Karpas-422 (cell line): ENCODE measurements around the gene LANCL2. TPM values are rescaled to one million over a fixed set of nuclear protein-coding genes. Genes with fewer than 3 reads are reported as not detected.
"Not testable (repeated sequence)": the region's sequence is repeated elsewhere in the genome, so short reads cannot be mapped to it uniquely, and the experiment has no call there.

Experiments used
- DNase-seq: peaks from one replicate; pipeline ENCODE4 v3.0.0-alpha.2; 2015
- H2AFZ ChIP-seq: fragments of 200-600 bp; sonication (generic); 2 replicates; pipeline ENCODE4 v1.6.1; 2014; ENCODE audit warnings: antibody characterized with exemption, low read length, mixed read lengths
- H3K27ac ChIP-seq: fragments of 200-600 bp; sonication (generic); 2 replicates; pipeline ENCODE4 v1.5.1; 2014; ENCODE audit warnings: mild to moderate bottlenecking, low read length, moderate library complexity
- H3K27me3 ChIP-seq: fragments of 200-600 bp; sonication (generic); 2 replicates; pipeline ENCODE4 v1.6.1; 2014; ENCODE audit warnings: low read length, mixed read lengths
- H3K36me3 ChIP-seq: fragments of 200-600 bp; sonication (generic); 2 replicates; pipeline ENCODE4 v1.6.1; 2014; ENCODE audit warnings: low read length, mixed read lengths; ENCODE audit not compliant: insufficient read depth
- H3K4me1 ChIP-seq: fragments of 200-600 bp; sonication (generic); 2 replicates; pipeline ENCODE4 v1.6.1; 2014; ENCODE audit warnings: mild to moderate bottlenecking, low read length, mixed read lengths
- H3K4me2 ChIP-seq: fragments of 200-600 bp; sonication (generic); 2 replicates; pipeline ENCODE4 v1.6.1; 2014; ENCODE audit warnings: low read length, low read depth, mild to moderate bottlenecking; ENCODE audit not compliant: poor library complexity, severe bottlenecking
- H3K4me3 ChIP-seq: fragments of 200-600 bp; sonication (generic); 2 replicates; pipeline ENCODE4 v1.5.1; 2014; ENCODE audit warnings: mild to moderate bottlenecking, antibody characterized with exemption, low read length, mixed read lengths
- H3K79me2 ChIP-seq: fragments of 200-600 bp; sonication (generic); 2 replicates; pipeline ENCODE4 v1.6.1; 2014; ENCODE audit warnings: mild to moderate bottlenecking, low read length, mixed read lengths
- H3K9ac ChIP-seq: fragments of 200-600 bp; sonication (generic); 2 replicates; pipeline ENCODE4 v1.6.0; 2014; ENCODE audit warnings: low read length
- H3K9me2 ChIP-seq: fragments of 200-600 bp; sonication (generic), shearing (Covaris generic); replicated peaks from 2 replicates; pipeline ENCODE4 v1.6.0; 2014; ENCODE audit warnings: mild to moderate bottlenecking, low read length, moderate library complexity; ENCODE audit not compliant: insufficient read depth
- H3K9me3 ChIP-seq: fragments of 300-700, 200-600 bp; sonication (generic); 2 replicates; pipeline ENCODE4 v1.6.1; 2014; ENCODE audit warnings: low read length, mixed read lengths
- H4K20me1 ChIP-seq: fragments of 200-600 bp; sonication (generic); 2 replicates; pipeline ENCODE4 v1.6.1; 2014; ENCODE audit warnings: mild to moderate bottlenecking, antibody characterized with exemption, low read length, low read depth; ENCODE audit not compliant: insufficient read depth
- total RNA-seq: library from RNA; depleted of rRNA; stranded (reverse); fragments of >200 nt; shearing (Covaris generic); gene quantifications from 2 replicates; pipeline ENCODE4 v1.2.3, GENCODE V29; 2014; ENCODE audit warnings: low replicate concordance

Gene LANCL2
- total RNA-seq, 1 experiment from 2014 or later = 10.9 TPM

DNA sequence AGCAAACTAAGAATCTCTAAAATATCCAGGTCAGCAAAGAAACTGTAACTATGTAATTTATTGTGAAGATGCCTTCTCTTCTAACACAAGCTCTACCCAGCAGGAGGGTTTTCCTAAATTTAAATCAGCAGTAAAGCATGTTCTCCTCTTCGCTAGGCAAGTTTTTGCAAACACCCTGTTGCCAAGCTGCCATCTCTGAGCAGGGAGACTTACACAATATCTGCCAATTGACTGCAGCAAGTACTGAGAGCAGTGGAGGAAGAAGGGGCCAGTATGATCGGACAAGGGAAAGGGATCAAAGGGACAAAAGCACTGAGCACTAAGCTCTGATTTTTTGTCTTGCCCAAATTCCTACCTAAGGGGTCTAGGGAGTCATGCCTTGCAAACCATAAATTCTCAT is 16.0 kb upstream of the LANCL2 start:
- H3K27me3 ChIP-seq = no peaks in the 10 kb centered on the region
- H3K9me2 ChIP-seq = no peaks in the 10 kb centered on the region
- no peak overlapping the region for H3K4me3 ChIP-seq
- DNase-seq = no peak
- H2AFZ ChIP-seq = no peak overlapping the region
- no peaks in the 10 kb centered on the region for H3K36me3 ChIP-seq
- no peak overlapping the region for H3K27ac ChIP-seq
- no peaks in the 10 kb centered on the region for H3K9me3 ChIP-seq
- H3K79me2 ChIP-seq = no peaks in the 10 kb centered on the region
- no peak overlapping the region for H3K9ac ChIP-seq
- H3K4me2 ChIP-seq = no peak overlapping the region
- H4K20me1 ChIP-seq = no peaks in the 10 kb centered on the region
- no peaks in the 10 kb centered on the region for H3K4me1 ChIP-seq

DNA sequence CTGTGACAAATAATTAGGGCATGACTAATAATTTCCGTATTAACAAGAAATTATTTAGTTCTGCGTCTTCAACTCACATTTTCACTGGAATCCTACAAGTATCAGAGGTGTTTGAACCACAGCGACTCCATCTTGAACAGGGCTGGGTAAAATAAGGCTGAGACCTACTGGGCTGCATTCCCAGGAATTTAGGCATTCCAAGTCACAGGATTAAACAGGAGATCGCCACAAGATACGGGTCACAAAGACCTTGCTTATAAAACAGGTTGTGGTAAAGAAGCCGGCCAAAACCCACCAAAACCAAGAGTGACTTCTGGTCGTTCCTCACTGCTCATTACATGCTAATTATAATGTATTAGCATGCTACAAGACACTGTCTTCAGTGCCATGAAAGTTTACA is 14.9 kb upstream of the LANCL2 start:
- H4K20me1 ChIP-seq = no peaks in the 10 kb centered on the region
- no peak overlapping the region for H3K27ac ChIP-seq
- H3K4me3 ChIP-seq = no peak overlapping the region

DNA sequence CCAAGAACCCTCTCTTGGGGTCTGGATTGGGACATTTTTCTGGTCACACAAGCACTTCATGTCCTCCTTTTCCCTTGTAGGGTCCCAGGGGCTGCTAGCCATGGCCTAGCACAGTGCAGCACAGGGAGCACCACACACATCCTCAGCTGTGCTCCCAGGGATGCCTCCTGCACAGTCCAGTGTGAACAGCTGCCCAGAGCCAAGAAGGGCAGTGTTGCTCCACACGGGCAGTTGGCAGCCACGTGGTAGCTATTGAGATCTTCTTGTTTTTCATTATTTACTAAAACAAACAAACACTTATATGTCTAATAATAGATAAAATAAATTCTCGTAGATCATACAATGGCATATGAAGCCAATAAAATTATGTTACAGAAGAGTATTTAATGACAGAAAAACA is 13.9 kb upstream of the LANCL2 start:
- no peaks in the 10 kb centered on the region for H3K27me3 ChIP-seq
- no peaks in the 10 kb centered on the region for H3K9me3 ChIP-seq
- H2AFZ ChIP-seq = no peak overlapping the region
- H3K79me2 ChIP-seq = no peaks in the 10 kb centered on the region
- no peak for DNase-seq
- no peaks in the 10 kb centered on the region for H3K36me3 ChIP-seq
- H4K20me1 ChIP-seq = no peaks in the 10 kb centered on the region
- no peak overlapping the region for H3K4me3 ChIP-seq
- no peak overlapping the region for H3K4me2 ChIP-seq
- H3K27ac ChIP-seq = no peak overlapping the region
- H3K9ac ChIP-seq = no peak overlapping the region
- H3K4me1 ChIP-seq = no peaks in the 10 kb centered on the region
- no peaks in the 10 kb centered on the region for H3K9me2 ChIP-seq

More for the DNA sequence above, 14.9 kb upstream of the LANCL2 start:
- Histone ChIP-seq H3K27me3 (no peaks in the 10 kb centered on the region), H3K9me3 (no peaks in the 10 kb centered on the region), H3K36me3 (no peaks in the 10 kb centered on the region), H3K4me1 (no peaks in the 10 kb centered on the region), H2AFZ (no peak overlapping the region), H3K9me2 (no peaks in the 10 kb centered on the region), H3K9ac (no peak overlapping the region), H3K4me2 (no peak overlapping the region), H3K79me2 (no peaks in the 10 kb centered on the region)
- DNase-seq = no peak

DNA sequence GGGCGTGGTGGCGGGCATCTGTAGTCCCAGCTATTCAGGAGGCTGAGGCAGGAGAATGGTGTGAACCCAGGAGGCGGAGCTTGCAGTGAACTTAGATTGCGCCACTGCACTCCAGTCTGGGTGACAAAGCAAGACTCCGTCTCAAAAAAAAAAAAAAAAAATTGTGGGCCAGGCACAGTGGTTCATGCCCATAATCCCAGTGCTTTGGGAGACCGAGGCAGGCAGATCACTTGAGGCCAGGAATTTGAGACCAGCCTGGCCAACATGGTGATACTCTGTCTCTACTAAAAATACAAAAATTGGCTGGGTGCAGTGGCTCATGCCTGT is 12.2 kb upstream of the LANCL2 start:
- H3K27ac ChIP-seq, H2AFZ ChIP-seq, DNase-seq: not testable (repeated sequence)

DNA sequence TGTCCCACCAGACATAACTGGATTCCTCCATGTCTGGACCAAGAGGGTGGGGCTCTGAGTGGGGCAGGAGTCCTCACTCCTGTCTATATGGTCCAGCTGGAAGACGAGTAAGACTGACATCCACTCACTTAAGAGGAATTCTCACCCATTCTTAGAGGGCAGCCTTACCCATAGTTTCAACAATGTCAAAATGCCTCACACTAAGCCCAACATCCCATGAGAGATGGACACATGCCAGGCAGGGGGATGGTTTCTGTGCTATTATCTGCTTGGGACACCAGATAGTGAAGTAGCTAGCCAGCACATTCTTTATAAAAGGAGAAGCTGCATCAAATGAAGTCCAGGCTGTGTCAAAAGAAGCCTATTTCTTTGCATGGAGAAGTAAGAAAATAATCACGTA is 4.7 kb upstream of the LANCL2 start:
- Histone ChIP-seq H3K4me2 (no peak overlapping the region), H4K20me1 (no peaks in the 10 kb centered on the region), H3K9me2 (no peaks in the 10 kb centered on the region), H3K36me3 (no peaks in the 10 kb centered on the region), H3K27ac (no peak overlapping the region), H3K79me2 (no peaks in the 10 kb centered on the region), H3K27me3 (no peaks in the 10 kb centered on the region), H3K4me3 (no peak overlapping the region), H3K4me1 (peaks cover 11% of the 10 kb centered on the region), H3K9ac (no peak overlapping the region), H3K9me3 (no peaks in the 10 kb centered on the region), H2AFZ (no peak overlapping the region)
- DNase-seq = no peak

More for the DNA sequence above, 12.2 kb upstream of the LANCL2 start:
- H4K20me1 ChIP-seq, H3K79me2 ChIP-seq, H3K4me1 ChIP-seq, H3K9me2 ChIP-seq, H3K9ac ChIP-seq, H3K9me3 ChIP-seq, H3K36me3 ChIP-seq, H3K4me3 ChIP-seq, H3K27me3 ChIP-seq, H3K4me2 ChIP-seq: not testable (repeated sequence)

DNA sequence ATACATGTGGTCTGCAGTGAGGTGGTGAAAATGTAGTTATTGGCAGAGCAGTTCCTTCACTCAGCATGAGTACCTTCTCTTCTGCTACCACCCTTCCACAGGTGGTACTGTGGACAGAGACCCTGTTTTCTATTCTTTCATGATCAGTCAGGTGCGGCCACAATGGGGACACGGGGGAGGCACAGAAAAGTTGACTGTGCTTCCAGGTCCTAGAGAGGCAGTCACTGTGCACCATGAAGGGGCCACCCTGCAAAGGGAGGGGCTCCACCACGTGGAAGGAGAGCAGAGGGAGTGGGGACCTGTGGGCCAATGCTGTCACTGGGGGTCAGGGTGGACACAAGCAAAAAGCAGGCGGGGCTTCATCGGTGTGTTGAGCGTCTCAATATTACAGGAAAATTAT is 3.6 kb upstream of the LANCL2 start:
- no peaks in the 10 kb centered on the region for H4K20me1 ChIP-seq
- H3K27ac ChIP-seq = no peak overlapping the region
- H3K4me2 ChIP-seq = no peak overlapping the region
- no peak for DNase-seq
- H3K9me2 ChIP-seq = no peaks in the 10 kb centered on the region
- no peaks in the 10 kb centered on the region; the same call in 1 of the 2 replicates for H3K79me2 ChIP-seq
- H2AFZ ChIP-seq = no peak overlapping the region
- no peak overlapping the region for H3K9ac ChIP-seq
- H3K4me1 ChIP-seq = peaks cover 11% of the 10 kb centered on the region
- no peaks in the 10 kb centered on the region for H3K9me3 ChIP-seq
- no peaks in the 10 kb centered on the region for H3K27me3 ChIP-seq
- H3K36me3 ChIP-seq = no peaks in the 10 kb centered on the region
- no peak overlapping the region for H3K4me3 ChIP-seq

DNA sequence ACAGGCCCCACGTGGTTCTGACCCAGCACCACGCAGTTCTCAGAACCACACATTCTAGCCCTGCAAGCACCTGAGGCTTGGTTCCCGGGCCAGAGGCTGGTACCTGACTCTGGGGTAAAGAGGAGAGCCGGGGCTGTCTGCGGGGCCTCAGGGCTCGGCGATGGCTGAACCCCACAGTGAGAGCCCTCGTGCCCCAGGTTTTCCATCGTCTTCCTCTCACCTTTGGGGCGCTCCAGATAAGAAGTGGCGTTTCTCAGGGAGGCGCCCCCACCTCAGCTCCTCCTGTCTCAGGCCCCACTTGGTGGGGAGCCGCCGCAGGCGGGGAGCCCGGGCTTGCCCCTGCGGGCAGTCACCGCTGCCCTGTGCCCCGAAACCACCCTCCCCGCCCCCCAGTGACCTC is 2.2 kb upstream of the LANCL2 start:
- Histone ChIP-seq H3K27ac (no peak overlapping the region), H3K36me3 (no peaks in the 10 kb centered on the region), H3K9me3 (no peaks in the 10 kb centered on the region), H4K20me1 (no peaks in the 10 kb centered on the region), H3K79me2 (no peaks in the 10 kb centered on the region; the same call in 1 of the 2 replicates), H3K27me3 (no peaks in the 10 kb centered on the region), H3K9me2 (no peaks in the 10 kb centered on the region), H3K4me1 (peaks cover 22% of the 10 kb centered on the region), H3K4me3 (no peak overlapping the region), H3K9ac (no peak overlapping the region), H2AFZ (no peak overlapping the region), H3K4me2 (no peak overlapping the region)
- DNase-seq = no peak

DNA sequence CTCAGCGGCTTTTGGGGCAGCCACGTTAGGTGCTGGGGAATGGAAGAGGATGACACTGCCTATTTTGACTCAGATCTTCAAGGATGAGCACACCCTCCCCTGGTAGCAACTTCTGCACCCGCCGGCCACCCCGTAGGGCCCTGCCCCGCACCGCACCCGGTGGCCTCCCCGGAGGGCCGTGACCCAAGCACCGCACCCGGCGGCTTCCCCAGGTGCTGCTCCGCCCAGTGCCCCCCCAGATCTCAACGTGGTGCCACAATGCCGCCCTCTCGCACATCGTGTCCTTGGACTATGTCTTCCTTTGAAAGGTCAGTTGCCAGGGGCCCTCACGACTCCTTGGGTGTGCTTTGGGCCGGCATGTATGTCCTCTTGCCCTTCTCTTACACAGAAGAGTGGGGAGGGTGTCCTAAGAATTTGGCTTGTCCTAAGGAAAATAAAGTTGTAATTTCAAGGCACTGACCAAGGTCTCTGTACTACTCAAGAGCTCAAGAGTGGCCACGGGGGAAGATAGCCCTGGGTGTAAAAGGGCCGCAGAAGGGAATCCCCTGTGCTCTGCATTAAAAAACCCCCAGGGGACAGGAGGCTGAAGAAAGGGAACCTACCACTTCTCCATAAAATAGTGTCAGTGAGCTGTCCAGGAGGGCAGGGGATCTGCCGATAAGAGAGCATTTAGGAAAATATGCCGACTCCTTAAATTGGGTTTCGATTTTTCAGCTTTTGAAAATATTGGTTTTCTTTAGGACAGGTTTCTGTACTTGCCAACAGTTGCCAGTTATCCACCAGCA is 1.6 kb upstream of the LANCL2 start:
- H2AFZ ChIP-seq = no peak overlapping the region
- no peak for DNase-seq
- H3K9ac ChIP-seq = no peak overlapping the region
- H3K9me3 ChIP-seq = no peaks in the 10 kb centered on the region
- H3K36me3 ChIP-seq = no peaks in the 10 kb centered on the region
- no peaks in the 10 kb centered on the region for H4K20me1 ChIP-seq
- H3K79me2 ChIP-seq = no peaks in the 10 kb centered on the region; the same call in 1 of the 2 replicates
- no peak overlapping the region for H3K4me3 ChIP-seq
- no peak overlapping the region for H3K27ac ChIP-seq
- H3K27me3 ChIP-seq = no peaks in the 10 kb centered on the region
- no peaks in the 10 kb centered on the region for H3K9me2 ChIP-seq
- H3K4me1 ChIP-seq = peaks cover 26% of the 10 kb centered on the region
- H3K4me2 ChIP-seq = no peak overlapping the region
